Testis (tissue), 5 donors: ENCODE data around the gene CKAP5. TPM values are rescaled to one million over a fixed set of nuclear protein-coding genes. Genes with fewer than 3 reads are reported as not detected.
A peak's percentile ranks its signal among the peaks of the same experiment; 100 is the strongest.

Source experiments
- DNase-seq: peaks from one replicate; pipeline ENCODE4 v3.0.0-alpha.2; 2019
- H3K27ac ChIP-seq, 2 donors: fragments of 200-600 bp; sonication (generic); one replicate each; pipeline ENCODE4 v1.5.1; 2019
- H3K27me3 ChIP-seq: fragments of 200-600 bp; sonication (generic); one replicate; pipeline ENCODE4 v1.5.1; 2019
- H3K36me3 ChIP-seq: fragments of 200-600 bp; sonication (generic); one replicate; pipeline ENCODE4 v1.5.1; 2017; ENCODE audit warnings: low read depth; ENCODE audit errors: missing control alignments
- H3K4me1 ChIP-seq: fragments of 200-600 bp; sonication (generic); one replicate; pipeline ENCODE4 v1.5.1; 2019
- H3K4me3 ChIP-seq, 2 donors: fragments of 200-600 bp; sonication (generic); one replicate each; pipeline ENCODE4 v1.5.1; 2017 to 2019
- H3K9me3 ChIP-seq: fragments of 200-600 bp; sonication (generic); one replicate; pipeline ENCODE4 v1.5.1; 2017
- CTCF ChIP-seq, 3 experiments: fragments of 450-650 bp in 2 of 3; fragments of 200-600 bp in 1 of 3; sonication (generic) in 1 of 3; IDR thresholded peaks; one replicate each; pipeline ENCODE4 v1.5.1; 2016 to 2019; ENCODE audit warnings: antibody characterized with exemption in 3 of 3, mild to moderate bottlenecking in 2 of 3, moderate library complexity in 1 of 3
- POLR2A ChIP-seq: fragments of 450-650 bp; IDR thresholded peaks from one replicate; pipeline ENCODE4 v1.6.1; 2017; ENCODE audit warnings: antibody characterized with exemption, mild to moderate bottlenecking, moderate library complexity
- WGBS, 2 donors: methylation state at CpG; one replicate each; pipeline ENCODE4 v1.1.5; 2018; 5-methylcytosine and 5-hydroxymethylcytosine counted together
- intact Hi-C: fragments of 100-400 bp; cut with DNase I; formaldehyde crosslinking; loops from one replicate; pipeline ENCODE4 v1.15.1; 2023; ENCODE audit warnings: low total_unique reads
- long read RNA-seq, 2 donors: transcript quantifications; one replicate each; lab custom pipeline, GENCODE V29; 2026
- polyA plus RNA-seq: library from polyadenylated mRNA; stranded (reverse); fragments of 350-450 nt; fragmentation: Illumina TruSeq; extraction: RNeasy Lipid Tissue Mini Kit (QIAGEN cat#74804); gene quantifications from one replicate; pipeline ENCODE4 v1.2.3, GENCODE V29; 2014; ENCODE audit warnings: low read depth, low replicate concordance; ENCODE audit not compliant: insufficient read depth
- total RNA-seq, 2 donors: library from RNA; depleted of rRNA; stranded (reverse); fragments of >200 nt; gene quantifications; one replicate each; pipeline ENCODE4 v1.2.3, GENCODE V29; 2016

The CKAP5 gene
- total RNA-seq (100 to 1,000 TPM in 1 of 2 donors, 10 to 100 TPM in 1; 92.3 to 118 TPM), polyA plus RNA-seq (106 TPM)
- long read RNA-seq, donor 1, partial matches to known transcripts, result 52 of 52 reads
- long read RNA-seq, donor 1, other reads (novel, unspliced or antisense), result 0 of 52 reads
- long read RNA-seq, donor 2, full-length matches to known transcripts, result 2 of 18 reads
- long read RNA-seq, donor 2, partial matches to known transcripts, result 16 of 18 reads
- long read RNA-seq, donor 2, other reads (novel, unspliced or antisense), result 0 of 18 reads

DNA sequence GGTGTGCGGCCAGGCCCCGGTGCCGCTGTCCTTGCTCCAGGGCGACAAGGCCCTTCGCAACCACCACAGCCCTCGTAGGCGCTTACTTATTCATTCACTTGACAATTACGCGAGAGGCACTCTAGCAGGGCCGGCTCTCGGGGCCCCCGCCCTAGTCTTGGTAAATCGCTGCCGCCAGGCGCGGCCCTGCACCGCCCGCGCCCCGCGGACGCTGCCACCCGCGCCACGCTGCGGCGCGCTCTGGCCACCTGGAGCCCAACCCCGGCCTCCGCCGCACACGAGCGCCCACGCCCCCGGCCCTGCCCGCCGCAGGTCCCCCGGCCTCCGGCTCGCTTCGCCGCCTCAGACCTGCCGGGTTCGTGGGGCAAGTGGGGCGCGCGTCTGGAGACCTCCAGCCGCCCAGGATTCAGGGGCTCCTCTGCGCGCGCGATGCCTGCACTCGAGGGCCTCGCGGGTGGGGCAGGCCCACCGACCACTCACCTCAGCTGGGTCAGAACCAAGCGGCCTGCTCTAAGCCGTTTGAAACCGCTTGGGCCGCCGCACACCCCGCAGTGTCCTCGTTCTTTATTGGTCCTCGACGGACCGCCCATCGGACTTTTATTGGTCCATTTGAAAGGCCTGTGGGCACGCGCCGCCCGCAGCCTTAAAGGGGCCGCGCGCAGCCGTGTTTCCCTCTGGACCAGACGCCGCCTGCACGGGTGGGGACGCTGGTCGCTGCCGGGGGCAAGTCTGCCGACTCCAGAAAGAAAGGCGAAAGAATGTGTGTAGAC is at the start of gene CKAP5:
CKAP5 (minus strand) TSS at position 541 of the 770 bp plus-strand sequence. CDS start 25,049 bp downstream, outside the sequence.
- Histone ChIP-seq H3K4me3 (peak within 1 kb of the TSS; percentile 91 to 93), H3K27ac (peak within 1 kb of the TSS; percentile 74 to 79), H3K9me3 (no peaks in the 10 kb centered on the region), H3K4me1 (peaks cover 10% of the 10 kb centered on the region), H3K27me3 (no peaks in the 10 kb centered on the region), H3K36me3 (no peaks in the 10 kb centered on the region)
- intact Hi-C loops, result no loop called here
- WGBS, 2 donors, result 0% methylated on average over 30 to 82 of the region's 83 CpGs
- TF ChIP-seq POLR2A (peak; percentile 48), CTCF (IDR thresholded peaks at IDR 0.05) (no peak)
- DNase-seq, result peak; percentile 96

GRCh38 chr11:46895821-46896220 is 49.7 kb upstream of the CKAP5 start:
- DNase-seq, result peak; percentile 65
- 63 to 84% methylated on average over 5 to 10 of the region's 10 CpGs for WGBS, 2 donors
- no peak for TF ChIP-seq CTCF (IDR thresholded peaks at IDR 0.05)
- no peak for TF ChIP-seq POLR2A
- Histone ChIP-seq H3K4me3 (no peak overlapping the region), H3K27ac (no peak overlapping the region), H3K27me3 (no peaks in the 10 kb centered on the region), H3K36me3 (no peaks in the 10 kb centered on the region), H3K9me3 (no peaks in the 10 kb centered on the region), H3K4me1 (peaks cover 7% of the 10 kb centered on the region)
- intact Hi-C loops, result loop anchor here (10.0 kb wide), 1 partner anchor 459 kb away; the partner anchor contains the start of gene MYBPC3

GRCh38 chr11:46894961-46895360 is 48.9 kb upstream of the CKAP5 start:
- H3K27me3 ChIP-seq, result no peaks in the 10 kb centered on the region
- no peak overlapping the region for H3K27ac ChIP-seq
- no peak overlapping the region for H3K4me3 ChIP-seq
- H3K36me3 ChIP-seq, result no peaks in the 10 kb centered on the region
- TF ChIP-seq CTCF (IDR thresholded peaks at IDR 0.05) (no peak), POLR2A (no peak)
- WGBS, 2 donors, result 91 to 94% methylated on average over 10 of the region's 10 CpGs
- peaks cover 7% of the 10 kb centered on the region for H3K4me1 ChIP-seq
- H3K9me3 ChIP-seq, result no peaks in the 10 kb centered on the region
- intact Hi-C loops, result loop anchor here (10.0 kb wide), 1 partner anchor 460 kb away; the partner anchor contains the start of gene MYBPC3
- DNase-seq, result no peak

GRCh38 chr11:46894506-46894905 is 48.4 kb upstream of the CKAP5 start:
- no peak for DNase-seq
- H3K4me3 ChIP-seq, result no peak overlapping the region
- H3K9me3 ChIP-seq, result no peaks in the 10 kb centered on the region
- intact Hi-C loops, result loop anchor here (10.0 kb wide), 1 partner anchor 460 kb away; the partner anchor contains the start of gene MYBPC3
- TF ChIP-seq POLR2A (no peak), CTCF (IDR thresholded peaks at IDR 0.05) (no peak)
- H3K27me3 ChIP-seq, result no peaks in the 10 kb centered on the region
- peaks cover 7% of the 10 kb centered on the region for H3K4me1 ChIP-seq
- WGBS, 2 donors, result 96 to 98% methylated on average over 16 of the region's 16 CpGs
- H3K27ac ChIP-seq, result no peak overlapping the region
- no peaks in the 10 kb centered on the region for H3K36me3 ChIP-seq
